ENCODE measurements around the gene BOD1L2. TPM values are rescaled to one million over a fixed set of nuclear protein-coding genes. Genes with fewer than 3 reads are reported as not detected.

The BOD1L2 gene
- total RNA-seq, 1 experiment from 2014 or later, result not detected

DNA sequence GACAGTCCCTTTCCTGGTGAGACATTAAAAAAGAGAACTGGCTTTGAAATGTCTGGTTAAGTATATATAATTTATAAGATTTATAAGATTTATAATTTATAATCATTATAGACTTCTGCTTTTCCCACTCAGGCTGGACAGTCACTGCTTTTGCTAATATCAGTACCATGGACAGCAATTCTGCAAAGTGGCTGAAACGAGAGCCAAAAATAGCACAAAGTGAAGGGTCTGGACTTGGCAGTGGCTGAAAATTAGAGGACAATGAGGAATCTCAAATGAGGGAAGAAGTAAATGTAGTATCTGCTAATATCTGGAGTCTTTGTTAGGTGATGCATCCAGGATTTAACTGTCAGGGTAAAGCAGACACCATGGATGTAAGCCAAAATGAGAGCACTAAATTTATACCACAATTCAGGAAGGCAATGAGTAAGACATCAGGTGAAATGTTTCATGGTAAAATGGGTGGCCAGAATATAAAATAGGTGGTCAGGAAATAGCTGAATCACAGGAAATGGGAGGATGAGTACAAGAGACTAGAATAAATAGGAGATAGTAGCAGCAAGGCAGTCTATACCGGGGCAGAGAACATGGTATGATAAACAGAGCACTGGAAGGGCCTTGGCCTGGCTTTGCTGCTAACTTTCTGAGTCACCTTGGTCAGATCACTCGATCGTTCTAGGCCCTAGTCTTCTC is 39.6 kb upstream of the BOD1L2 start:
- TF ChIP-seq, protein P1, sequence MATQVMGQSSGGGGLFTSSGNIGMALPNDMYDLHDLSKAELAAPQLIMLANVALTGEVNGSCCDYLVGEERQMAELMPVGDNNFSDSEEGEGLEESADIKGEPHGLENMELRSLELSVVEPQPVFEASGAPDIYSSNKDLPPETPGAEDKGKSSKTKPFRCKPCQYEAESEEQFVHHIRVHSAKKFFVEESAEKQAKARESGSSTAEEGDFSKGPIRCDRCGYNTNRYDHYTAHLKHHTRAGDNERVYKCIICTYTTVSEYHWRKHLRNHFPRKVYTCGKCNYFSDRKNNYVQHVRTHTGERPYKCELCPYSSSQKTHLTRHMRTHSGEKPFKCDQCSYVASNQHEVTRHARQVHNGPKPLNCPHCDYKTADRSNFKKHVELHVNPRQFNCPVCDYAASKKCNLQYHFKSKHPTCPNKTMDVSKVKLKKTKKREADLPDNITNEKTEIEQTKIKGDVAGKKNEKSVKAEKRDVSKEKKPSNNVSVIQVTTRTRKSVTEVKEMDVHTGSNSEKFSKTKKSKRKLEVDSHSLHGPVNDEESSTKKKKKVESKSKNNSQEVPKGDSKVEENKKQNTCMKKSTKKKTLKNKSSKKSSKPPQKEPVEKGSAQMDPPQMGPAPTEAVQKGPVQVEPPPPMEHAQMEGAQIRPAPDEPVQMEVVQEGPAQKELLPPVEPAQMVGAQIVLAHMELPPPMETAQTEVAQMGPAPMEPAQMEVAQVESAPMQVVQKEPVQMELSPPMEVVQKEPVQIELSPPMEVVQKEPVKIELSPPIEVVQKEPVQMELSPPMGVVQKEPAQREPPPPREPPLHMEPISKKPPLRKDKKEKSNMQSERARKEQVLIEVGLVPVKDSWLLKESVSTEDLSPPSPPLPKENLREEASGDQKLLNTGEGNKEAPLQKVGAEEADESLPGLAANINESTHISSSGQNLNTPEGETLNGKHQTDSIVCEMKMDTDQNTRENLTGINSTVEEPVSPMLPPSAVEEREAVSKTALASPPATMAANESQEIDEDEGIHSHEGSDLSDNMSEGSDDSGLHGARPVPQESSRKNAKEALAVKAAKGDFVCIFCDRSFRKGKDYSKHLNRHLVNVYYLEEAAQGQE (IDR thresholded peaks at IDR 0.05; ENCODE audit: low read depth), result peak; percentile 87
- TF ChIP-seq YY1 (IDR thresholded peaks at IDR 0.05; ENCODE audit: extremely low read depth, insufficient replicate concordance, low read depth, low read length) (no peak), EGR1 (IDR thresholded peaks at IDR 0.05; ENCODE audit: low read depth) (no peak)
- no peaks in the 10 kb centered on the region for H3K36me3 ChIP-seq (ENCODE audit: control insufficient read depth in 1 of 2, insufficient read depth in 2 of 2, low read length in 2 of 2)
- no peaks in the 10 kb centered on the region for H3K9me3 ChIP-seq (ENCODE audit: control insufficient read depth in 1 of 2, insufficient read depth in 1 of 2, low read depth in 1 of 2, low read length in 2 of 2)
- ChIA-PET RAD21 (ENCODE audit: low non-redundant PET in 1 of 2, low total read pairs in 2 of 2, uncharacterized antibody in 2 of 2, unreplicated experiment in 2 of 2) (no interaction called here), CTCF (no interaction called here), POLR2A (no interaction called here)
- no peak overlapping the region for H2AFZ ChIP-seq (ENCODE audit: low read depth, low read length, poor library complexity, severe bottlenecking)
- H4K20me1 ChIP-seq (ENCODE audit: insufficient read depth), result no peaks in the 10 kb centered on the region
- peaks cover 3% of the 10 kb centered on the region; the same call in 1 of the 2 replicates for H3K27me3 ChIP-seq (ENCODE audit: insufficient read depth, low read length)
- H3K27ac ChIP-seq (ENCODE audit: low read depth, low read length), result no peak overlapping the region
- no peak overlapping the region for H3K4me3 ChIP-seq (replicated peaks in 1 of 2; ENCODE audit: low read depth in 1 of 2, low read length in 2 of 2)
- H3K9me2 ChIP-seq (ENCODE audit: insufficient read depth), result no peaks in the 10 kb centered on the region
- BruUV-seq (replicated peaks), result no TSS peak
- H3K4me1 ChIP-seq (ENCODE audit: control insufficient read depth in 1 of 2, insufficient read depth in 2 of 2, low read length in 2 of 2), result no peaks in the 10 kb centered on the region
- intact Hi-C loops (cut with micrococcal nuclease), result no loop called here
- no peaks in the 10 kb centered on the region for H3K79me2 ChIP-seq (ENCODE audit: insufficient read depth, low read length)
- DNase-seq (ENCODE audit: low read depth, low spot score), result no peak
- ATAC-seq, result no peak
- no peak overlapping the region for H3K9ac ChIP-seq (ENCODE audit: low read length)
- H3K4me2 ChIP-seq (ENCODE audit: low read length), result no peak overlapping the region

DNA sequence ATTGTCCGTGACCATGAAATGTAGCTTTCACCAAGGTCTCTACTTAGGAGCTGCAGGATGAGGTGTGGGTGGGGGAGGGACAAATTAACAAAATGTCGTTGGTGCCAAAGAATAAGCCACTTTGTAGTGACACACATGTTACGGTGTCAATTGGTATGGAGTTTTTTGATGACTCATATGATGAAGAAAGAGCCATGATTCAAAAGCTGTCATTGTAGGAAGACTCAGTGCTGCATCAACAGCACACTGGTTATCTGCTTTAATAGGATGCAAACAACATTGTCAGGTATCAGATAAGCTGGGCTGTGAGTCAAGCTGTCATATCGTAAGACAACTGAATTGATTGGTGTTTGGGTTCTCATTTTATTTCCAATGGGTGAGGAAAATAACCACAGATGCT is 36.6 kb upstream of the BOD1L2 start:
- ChIA-PET CTCF (no interaction called here), POLR2A (no interaction called here), RAD21 (ENCODE audit: low non-redundant PET in 1 of 2, low total read pairs in 2 of 2, uncharacterized antibody in 2 of 2, unreplicated experiment in 2 of 2) (no interaction called here)
- no peaks in the 10 kb centered on the region for H3K36me3 ChIP-seq (ENCODE audit: control insufficient read depth in 1 of 2, insufficient read depth in 2 of 2, low read length in 2 of 2)
- no peak overlapping the region for H3K9ac ChIP-seq (ENCODE audit: low read length)
- H3K4me1 ChIP-seq (ENCODE audit: control insufficient read depth in 1 of 2, insufficient read depth in 2 of 2, low read length in 2 of 2), result no peaks in the 10 kb centered on the region
- H4K20me1 ChIP-seq (ENCODE audit: insufficient read depth), result no peaks in the 10 kb centered on the region
- peaks cover 22% of the 10 kb centered on the region; the same call in 1 of the 2 replicates for H3K27me3 ChIP-seq (ENCODE audit: insufficient read depth, low read length)
- H3K4me2 ChIP-seq (ENCODE audit: low read length), result no peak overlapping the region
- no peaks in the 10 kb centered on the region for H3K79me2 ChIP-seq (ENCODE audit: insufficient read depth, low read length)
- H3K9me3 ChIP-seq (ENCODE audit: control insufficient read depth in 1 of 2, insufficient read depth in 1 of 2, low read depth in 1 of 2, low read length in 2 of 2), result no peaks in the 10 kb centered on the region
- no peak for DNase-seq (ENCODE audit: low read depth, low spot score)
- no peak overlapping the region for H3K27ac ChIP-seq (ENCODE audit: low read depth, low read length)
- ATAC-seq, result no peak
- BruUV-seq (replicated peaks), result no TSS peak
- no peak for TF ChIP-seq EZH2 (IDR thresholded peaks at IDR 0.05)
- TF ChIP-seq SIN3A (IDR thresholded peaks at IDR 0.05; ENCODE audit: low read depth), result no peak
- no peak for TF ChIP-seq EZH2phosphoT487 (IDR thresholded peaks at IDR 0.05; ENCODE audit: borderline replicate concordance)
- no peak for TF ChIP-seq CBX3 (IDR thresholded peaks at IDR 0.05; ENCODE audit: low read depth)
- TF ChIP-seq CTCF (IDR thresholded peaks at IDR 0.05 in 2 of 3, conservative IDR thresholded peaks at IDR 0.05 in 1 of 3; ENCODE audit: borderline replicate concordance in 1 of 3, insufficient read depth in 1 of 3, low read depth in 2 of 3, low read length in 2 of 3), result no peak
- TF ChIP-seq ZNF274 (IDR thresholded peaks at IDR 0.05; ENCODE audit: low read depth, low read length), result no peak
- TF ChIP-seq POLR2AphosphoS5 (IDR thresholded peaks at IDR 0.05; ENCODE audit: low read depth, low read length), result no peak
- TF ChIP-seq FOSL1 (IDR thresholded peaks at IDR 0.05; ENCODE audit: low read depth), result no peak
- TF ChIP-seq POLR2A (IDR thresholded peaks at IDR 0.05; ENCODE audit: borderline replicate concordance, extremely low read depth, insufficient read depth, insufficient read length), result no peak
- TF ChIP-seq ELF1 (IDR thresholded peaks at IDR 0.05; ENCODE audit: borderline replicate concordance, low read depth), result no peak
- no peak for TF ChIP-seq YY1 (IDR thresholded peaks at IDR 0.05; ENCODE audit: extremely low read depth, insufficient replicate concordance, low read depth, low read length)
- H3K9me2 ChIP-seq (ENCODE audit: insufficient read depth), result no peaks in the 10 kb centered on the region
- intact Hi-C loops (cut with micrococcal nuclease), result no loop called here
- no peak overlapping the region for H3K4me3 ChIP-seq (replicated peaks in 1 of 2; ENCODE audit: low read depth in 1 of 2, low read length in 2 of 2)
- H2AFZ ChIP-seq (ENCODE audit: low read depth, low read length, poor library complexity, severe bottlenecking), result no peak overlapping the region

All from HCT116 (cell line).